C4-2B (cell line): ENCODE measurements around the gene ZNF648.

Experiments used
- CTCF ChIP-seq: fragments of 450-650 bp; conservative IDR thresholded peaks from 2 replicates; pipeline ENCODE4 v1.5.1; 2017; ENCODE audit warnings: mild to moderate bottlenecking
- ZFX ChIP-seq: fragments of 450-650 bp; IDR thresholded peaks from 2 replicates; pipeline ENCODE4 v1.6.1; 2017

DNA sequence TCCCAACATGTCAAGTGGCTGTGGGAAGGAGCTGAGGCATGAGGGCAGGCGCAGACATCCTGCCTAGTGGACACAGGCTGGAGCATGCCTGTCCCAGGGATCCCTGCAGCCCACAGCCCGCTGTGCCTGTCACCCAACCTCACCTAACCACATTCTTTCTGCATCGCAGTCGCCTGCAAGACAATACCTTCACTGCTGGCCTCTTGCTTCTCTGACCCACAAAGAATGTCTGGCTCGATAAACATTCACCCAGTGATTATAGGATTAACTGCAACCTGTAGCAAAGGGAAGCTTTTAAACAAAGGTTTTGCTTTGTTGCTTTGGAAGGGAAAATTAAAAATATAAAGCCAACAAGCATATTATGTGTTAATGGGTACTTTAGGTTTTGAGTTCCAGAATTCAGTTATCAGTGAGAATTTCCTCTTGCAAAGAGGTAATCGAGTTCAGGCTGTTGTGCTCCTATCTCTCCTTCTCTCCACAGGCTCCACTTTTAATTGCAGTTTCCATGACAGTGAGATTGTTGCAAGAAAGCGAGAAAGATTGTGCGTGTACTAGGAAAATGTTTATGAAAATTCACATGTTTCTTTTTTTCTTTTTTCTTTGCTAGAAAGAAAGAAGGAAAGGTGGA, 40.0 kb upstream of the ZNF648 start:
- no peak for TF ChIP-seq CTCF
- TF ChIP-seq ZFX: no peak
